Neural cell (in vitro differentiated cells): ENCODE data around the gene CTSH. TPM values are rescaled to one million over a fixed set of nuclear protein-coding genes. Genes with fewer than 3 reads are reported as not detected.

Experiments
- H2AFZ ChIP-seq: fragments of 200-600, 300-800 bp; sonication (generic), shearing (Covaris generic); 2 replicates; pipeline ENCODE4 v1.6.0; 2014; ENCODE audit warnings: low read depth, mild to moderate bottlenecking, antibody characterized with exemption, low read length, moderate library complexity
- H3F3A ChIP-seq: fragments of 200-600 bp; shearing (Covaris generic); 2 replicates; pipeline ENCODE4 v1.6.1; 2016; ENCODE audit warnings: mild to moderate bottlenecking, moderate library complexity, mixed read lengths, antibody characterized with exemption, low read length; ENCODE audit not compliant: insufficient read depth, poor library complexity, severe bottlenecking
- H3K27ac ChIP-seq: fragments of 200-600, 300-800 bp; sonication (generic), shearing (Covaris generic); 2 replicates; pipeline ENCODE4 v1.5.1; 2014; ENCODE audit warnings: mild to moderate bottlenecking, low read length, moderate library complexity
- H3K27me3 ChIP-seq: fragments of 300-800, 200-600 bp; sonication (generic), shearing (Covaris generic); 2 replicates; pipeline ENCODE4 v1.6.0; 2014; ENCODE audit warnings: mild to moderate bottlenecking, low read depth, low read length, moderate library complexity; ENCODE audit not compliant: insufficient read depth
- H3K36me3 ChIP-seq: fragments of 300-800, 200-600 bp; sonication (generic), shearing (Covaris generic); 2 replicates; pipeline ENCODE4 v1.5.1; 2014; ENCODE audit warnings: mild to moderate bottlenecking, antibody characterized with exemption, low read length, moderate library complexity; ENCODE audit not compliant: insufficient read depth
- H3K4me2 ChIP-seq: fragments of 300-800, 200-600 bp; sonication (generic), shearing (Covaris generic); 2 replicates; pipeline ENCODE4 v1.6.0; 2014; ENCODE audit warnings: mild to moderate bottlenecking, low read length
- H3K4me3 ChIP-seq: fragments of 300-800, 200-600 bp; sonication (generic), shearing (Covaris generic); 2 replicates; pipeline ENCODE4 v1.5.1; 2014; ENCODE audit warnings: mild to moderate bottlenecking, low read length, moderate library complexity
- H3K79me2 ChIP-seq: fragments of 200-600 bp; shearing (Covaris generic); replicated peaks from 2 replicates; pipeline ENCODE4 v1.6.0; 2014; ENCODE audit warnings: mild to moderate bottlenecking, low read length, moderate library complexity; ENCODE audit not compliant: insufficient read depth
- H3K9ac ChIP-seq: fragments of 300-800, 200-600 bp; sonication (generic), shearing (Covaris generic); 2 replicates; pipeline ENCODE4 v1.6.1; 2016; ENCODE audit warnings: mild to moderate bottlenecking, low read length, mixed read lengths
- H3K9me2 ChIP-seq: fragments of 200-600 bp; shearing (Covaris generic); 2 replicates; pipeline ENCODE4 v1.6.1; 2016; ENCODE audit warnings: mild to moderate bottlenecking, low read length, mixed read lengths; ENCODE audit not compliant: insufficient read depth
- H3K9me3 ChIP-seq: fragments of 200-600, 300-800 bp; sonication (generic), shearing (Covaris generic); 2 replicates; pipeline ENCODE4 v1.6.1; 2016; ENCODE audit warnings: mild to moderate bottlenecking, mixed run types, low read length, moderate library complexity, mixed read lengths
- H4K20me1 ChIP-seq: fragments of 200-600 bp; shearing (Covaris generic); 2 replicates; pipeline ENCODE4 v1.6.1; 2016; ENCODE audit warnings: mild to moderate bottlenecking, mixed run types; ENCODE audit not compliant: insufficient read depth
- EP300 ChIP-seq: fragments of 450-650 bp; conservative IDR thresholded peaks from 2 replicates; pipeline ENCODE4 v1.6.1; 2014; ENCODE audit warnings: antibody characterized with exemption, mild to moderate bottlenecking, moderate library complexity; ENCODE audit not compliant: poor library complexity, severe bottlenecking
- EZH2 ChIP-seq: fragments of 200-600, 300-800 bp; shearing (Covaris generic), sonication (generic); IDR thresholded peaks from 2 replicates; pipeline ENCODE4 v1.6.1; 2014; ENCODE audit warnings: antibody characterized with exemption, low read length, borderline replicate concordance, mild to moderate bottlenecking; ENCODE audit not compliant: insufficient read depth, poor library complexity, severe bottlenecking
- MXI1 ChIP-seq: fragments of 450-650 bp; conservative IDR thresholded peaks from 2 replicates; pipeline ENCODE4 v1.6.1; 2014; ENCODE audit warnings: antibody characterized with exemption, mild to moderate bottlenecking; ENCODE audit not compliant: poor library complexity, severe bottlenecking
- POLR2AphosphoS5 ChIP-seq: IDR thresholded peaks from 2 replicates; pipeline ENCODE4 v1.6.1; 2012
- RAD21 ChIP-seq: fragments of 450-650 bp; conservative IDR thresholded peaks from 2 replicates; pipeline ENCODE4 v1.6.1; 2014; ENCODE audit warnings: antibody characterized with exemption, mild to moderate bottlenecking, moderate library complexity
- SMC3 ChIP-seq: fragments of 450-650 bp; conservative IDR thresholded peaks from 2 replicates; pipeline ENCODE4 v1.6.1; 2014; ENCODE audit warnings: antibody characterized with exemption, mild to moderate bottlenecking, moderate library complexity; ENCODE audit not compliant: poor library complexity
- TAF1 ChIP-seq: IDR thresholded peaks from 2 replicates; pipeline ENCODE4 v1.6.1; 2012; ENCODE audit warnings: low read depth
- polyA plus RNA-seq: library from polyadenylated mRNA; depleted of rRNA; stranded (reverse); fragments of >200 nt; gene quantifications from 2 replicates; pipeline ENCODE4 v1.2.3, GENCODE V29; 2014
- TF ChIP-seq, protein P1 (sequence below): IDR thresholded peaks from 2 replicates; pipeline ENCODE4 v1.6.1; 2012; ENCODE audit warnings: borderline replicate concordance
- TF ChIP-seq, protein P2 (sequence below): fragments of 450-650 bp; IDR thresholded peaks from 2 replicates; pipeline ENCODE4 v1.5.1; 2014; ENCODE audit warnings: antibody characterized with exemption, mild to moderate bottlenecking, moderate library complexity; ENCODE audit not compliant: poor library complexity, severe bottlenecking

Gene CTSH
- polyA plus RNA-seq, 1 donor from 2014 or later, result 3.3 TPM

GRCh38 chr15:78989701-78990240, 44.9 kb upstream of the CTSH start:
- Histone ChIP-seq H3K79me2 (no peaks in the 10 kb centered on the region), H3K9ac (no peak overlapping the region), H3K4me3 (no peak overlapping the region), H4K20me1 (no peaks in the 10 kb centered on the region), H3K9me3 (no peaks in the 10 kb centered on the region), H2AFZ (no peak overlapping the region), H3K27ac (no peak overlapping the region), H3K36me3 (no peaks in the 10 kb centered on the region), H3K9me2 (no peaks in the 10 kb centered on the region), H3K27me3 (no peaks in the 10 kb centered on the region), H3K4me2 (no peak overlapping the region), H3F3A (no peaks in the 10 kb centered on the region)
- no peak for TF ChIP-seq RAD21
- TF ChIP-seq, protein P1, sequence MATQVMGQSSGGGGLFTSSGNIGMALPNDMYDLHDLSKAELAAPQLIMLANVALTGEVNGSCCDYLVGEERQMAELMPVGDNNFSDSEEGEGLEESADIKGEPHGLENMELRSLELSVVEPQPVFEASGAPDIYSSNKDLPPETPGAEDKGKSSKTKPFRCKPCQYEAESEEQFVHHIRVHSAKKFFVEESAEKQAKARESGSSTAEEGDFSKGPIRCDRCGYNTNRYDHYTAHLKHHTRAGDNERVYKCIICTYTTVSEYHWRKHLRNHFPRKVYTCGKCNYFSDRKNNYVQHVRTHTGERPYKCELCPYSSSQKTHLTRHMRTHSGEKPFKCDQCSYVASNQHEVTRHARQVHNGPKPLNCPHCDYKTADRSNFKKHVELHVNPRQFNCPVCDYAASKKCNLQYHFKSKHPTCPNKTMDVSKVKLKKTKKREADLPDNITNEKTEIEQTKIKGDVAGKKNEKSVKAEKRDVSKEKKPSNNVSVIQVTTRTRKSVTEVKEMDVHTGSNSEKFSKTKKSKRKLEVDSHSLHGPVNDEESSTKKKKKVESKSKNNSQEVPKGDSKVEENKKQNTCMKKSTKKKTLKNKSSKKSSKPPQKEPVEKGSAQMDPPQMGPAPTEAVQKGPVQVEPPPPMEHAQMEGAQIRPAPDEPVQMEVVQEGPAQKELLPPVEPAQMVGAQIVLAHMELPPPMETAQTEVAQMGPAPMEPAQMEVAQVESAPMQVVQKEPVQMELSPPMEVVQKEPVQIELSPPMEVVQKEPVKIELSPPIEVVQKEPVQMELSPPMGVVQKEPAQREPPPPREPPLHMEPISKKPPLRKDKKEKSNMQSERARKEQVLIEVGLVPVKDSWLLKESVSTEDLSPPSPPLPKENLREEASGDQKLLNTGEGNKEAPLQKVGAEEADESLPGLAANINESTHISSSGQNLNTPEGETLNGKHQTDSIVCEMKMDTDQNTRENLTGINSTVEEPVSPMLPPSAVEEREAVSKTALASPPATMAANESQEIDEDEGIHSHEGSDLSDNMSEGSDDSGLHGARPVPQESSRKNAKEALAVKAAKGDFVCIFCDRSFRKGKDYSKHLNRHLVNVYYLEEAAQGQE, result no peak
- TF ChIP-seq, protein P2, sequence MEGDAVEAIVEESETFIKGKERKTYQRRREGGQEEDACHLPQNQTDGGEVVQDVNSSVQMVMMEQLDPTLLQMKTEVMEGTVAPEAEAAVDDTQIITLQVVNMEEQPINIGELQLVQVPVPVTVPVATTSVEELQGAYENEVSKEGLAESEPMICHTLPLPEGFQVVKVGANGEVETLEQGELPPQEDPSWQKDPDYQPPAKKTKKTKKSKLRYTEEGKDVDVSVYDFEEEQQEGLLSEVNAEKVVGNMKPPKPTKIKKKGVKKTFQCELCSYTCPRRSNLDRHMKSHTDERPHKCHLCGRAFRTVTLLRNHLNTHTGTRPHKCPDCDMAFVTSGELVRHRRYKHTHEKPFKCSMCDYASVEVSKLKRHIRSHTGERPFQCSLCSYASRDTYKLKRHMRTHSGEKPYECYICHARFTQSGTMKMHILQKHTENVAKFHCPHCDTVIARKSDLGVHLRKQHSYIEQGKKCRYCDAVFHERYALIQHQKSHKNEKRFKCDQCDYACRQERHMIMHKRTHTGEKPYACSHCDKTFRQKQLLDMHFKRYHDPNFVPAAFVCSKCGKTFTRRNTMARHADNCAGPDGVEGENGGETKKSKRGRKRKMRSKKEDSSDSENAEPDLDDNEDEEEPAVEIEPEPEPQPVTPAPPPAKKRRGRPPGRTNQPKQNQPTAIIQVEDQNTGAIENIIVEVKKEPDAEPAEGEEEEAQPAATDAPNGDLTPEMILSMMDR, result no peak

DNA sequence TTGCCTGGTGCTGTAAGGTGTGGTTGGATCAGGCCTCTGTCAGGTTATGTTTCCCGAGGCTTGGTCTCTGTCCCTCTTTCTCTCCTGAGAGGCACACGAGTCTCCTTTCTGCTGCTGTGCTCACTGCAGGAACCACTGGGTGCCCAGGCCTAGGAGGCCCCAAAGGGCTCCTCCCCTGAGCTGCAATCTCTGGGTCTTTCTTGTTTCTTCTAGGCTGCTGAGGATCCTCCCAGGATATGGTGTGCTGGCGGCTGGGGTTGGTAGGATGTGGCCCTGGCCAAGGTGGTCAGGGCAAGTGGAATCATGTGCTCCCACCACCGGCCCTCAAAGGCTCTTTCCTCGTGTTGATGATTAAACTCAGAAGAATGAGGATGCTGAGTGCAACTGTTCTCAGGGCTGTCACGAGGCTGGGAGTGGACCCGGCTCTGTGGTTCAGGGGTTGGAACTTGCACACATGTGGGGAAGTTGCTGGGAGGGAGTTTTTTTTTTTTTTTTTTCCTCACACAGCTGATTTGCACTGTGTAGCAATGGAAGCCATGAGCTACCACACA, 43.6 kb upstream of the CTSH start:
- no peaks in the 10 kb centered on the region for H3K27me3 ChIP-seq
- H3K4me2 ChIP-seq, result no peak overlapping the region
- no peak overlapping the region for H3K27ac ChIP-seq
- H4K20me1 ChIP-seq, result no peaks in the 10 kb centered on the region
- no peaks in the 10 kb centered on the region for H3K79me2 ChIP-seq
- no peak overlapping the region for H2AFZ ChIP-seq
- no peaks in the 10 kb centered on the region for H3K9me3 ChIP-seq
- no peaks in the 10 kb centered on the region for H3F3A ChIP-seq
- no peak overlapping the region for H3K9ac ChIP-seq
- peaks cover 7% of the 10 kb centered on the region for H3K36me3 ChIP-seq
- H3K4me3 ChIP-seq, result no peak overlapping the region
- H3K9me2 ChIP-seq, result no peaks in the 10 kb centered on the region
- TF ChIP-seq POLR2AphosphoS5 (no peak), TAF1 (no peak), EP300 (no peak), EZH2 (no peak), MXI1 (no peak), RAD21 (no peak), SMC3 (no peak)
- TF ChIP-seq, protein P2, result no peak
- TF ChIP-seq, protein P1, result no peak
